Measurements from ENCODE around the gene SOX11.

SOX11 gene

DNA sequence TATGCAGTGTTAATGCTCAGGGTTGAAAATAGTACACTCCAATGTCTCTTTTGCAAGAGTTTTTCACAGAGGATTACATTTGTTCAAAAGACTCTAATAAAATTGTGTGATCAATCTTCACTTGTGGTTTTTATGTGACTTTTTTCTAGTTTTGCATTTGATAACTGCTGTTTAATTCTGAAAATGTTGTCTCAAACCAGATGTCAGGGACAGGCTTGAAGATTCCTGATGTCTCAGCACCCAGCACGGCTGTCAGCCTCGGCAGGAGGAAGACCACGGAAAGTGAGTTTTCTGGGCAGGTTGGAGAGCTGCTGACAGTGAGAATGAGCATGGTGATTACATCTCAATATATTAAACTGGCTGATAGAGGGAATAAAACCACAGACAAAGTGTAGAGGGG lies 9.1 kb downstream of the SOX11 start:
- ChIA-PET CTCF (no interaction called here), POLR2A (no interaction called here)
- TF ChIP-seq CTCF (IDR thresholded peaks at IDR 0.05; ENCODE audit: control extremely low read depth, extremely low read depth, low read depth, missing control alignments), result no peak
- no peak for DNase-seq (ENCODE audit: extremely low spot score)

GRCh38 chr2:5703166-5703565 lies 11.0 kb downstream of the SOX11 start:
- POLR2A ChIA-PET, result no interaction called here
- no peak for TF ChIP-seq CTCF (IDR thresholded peaks at IDR 0.05; ENCODE audit: control extremely low read depth, extremely low read depth, low read depth, missing control alignments)
- CTCF ChIA-PET, result interaction anchor here (2.0 kb wide), 1 partner anchor 11 kb away, joined by 7 read pairs; no protein-coding TSS in a partner anchor
- no peak for DNase-seq (ENCODE audit: extremely low spot score)

- ChIA-PET CTCF (interaction anchor here (1.6 kb wide), 1 partner anchor 24 kb away, joined by 3 read pairs; no protein-coding TSS in a partner anchor), POLR2A (no interaction called here)
- no peak for DNase-seq (ENCODE audit: extremely low spot score)
Measured at GRCh38 chr2:5705490-5705889, 13.3 kb downstream of the SOX11 start.

GRCh38 chr2:5706717-5707455 lies 14.7 kb downstream of the SOX11 start:
- POLR2A ChIA-PET, result no interaction called here
- no peak for DNase-seq (ENCODE audit: extremely low spot score)
- CTCF ChIA-PET, result no interaction called here
- TF ChIP-seq CTCF (IDR thresholded peaks at IDR 0.05; ENCODE audit: control extremely low read depth, extremely low read depth, low read depth, missing control alignments), result no peak

More at GRCh38 chr2:5705490-5705889, 13.3 kb downstream of the SOX11 start:
- TF ChIP-seq CTCF (IDR thresholded peaks at IDR 0.05; ENCODE audit: control extremely low read depth, extremely low read depth, low read depth, missing control alignments), result no peak

- no peak for DNase-seq (ENCODE audit: extremely low spot score)
- ChIA-PET CTCF (no interaction called here), POLR2A (no interaction called here)
- no peak for TF ChIP-seq CTCF (IDR thresholded peaks at IDR 0.05; ENCODE audit: control extremely low read depth, extremely low read depth, low read depth, missing control alignments)
Measured at GRCh38 chr2:5710615-5711014, 18.4 kb downstream of the SOX11 start.

GRCh38 chr2:5713101-5713500 lies 20.9 kb downstream of the SOX11 start:
- no peak for DNase-seq (ENCODE audit: extremely low spot score)
- CTCF ChIA-PET, result interaction anchor here (0.9 to 1.0 kb wide), 2 partner anchors 10 to 27 kb away, joined by 3 read pairs; no protein-coding TSS in a partner anchor
- no peak for TF ChIP-seq CTCF (IDR thresholded peaks at IDR 0.05; ENCODE audit: control extremely low read depth, extremely low read depth, low read depth, missing control alignments)
- POLR2A ChIA-PET, result no interaction called here

All from GM10248 (cell line).